ENCODE results near the gene MYCN.
"Not testable (repeated sequence)": the region's sequence is repeated elsewhere in the genome, so short reads cannot be mapped to it uniquely, and the experiment has no call there.

The MYCN gene

DNA sequence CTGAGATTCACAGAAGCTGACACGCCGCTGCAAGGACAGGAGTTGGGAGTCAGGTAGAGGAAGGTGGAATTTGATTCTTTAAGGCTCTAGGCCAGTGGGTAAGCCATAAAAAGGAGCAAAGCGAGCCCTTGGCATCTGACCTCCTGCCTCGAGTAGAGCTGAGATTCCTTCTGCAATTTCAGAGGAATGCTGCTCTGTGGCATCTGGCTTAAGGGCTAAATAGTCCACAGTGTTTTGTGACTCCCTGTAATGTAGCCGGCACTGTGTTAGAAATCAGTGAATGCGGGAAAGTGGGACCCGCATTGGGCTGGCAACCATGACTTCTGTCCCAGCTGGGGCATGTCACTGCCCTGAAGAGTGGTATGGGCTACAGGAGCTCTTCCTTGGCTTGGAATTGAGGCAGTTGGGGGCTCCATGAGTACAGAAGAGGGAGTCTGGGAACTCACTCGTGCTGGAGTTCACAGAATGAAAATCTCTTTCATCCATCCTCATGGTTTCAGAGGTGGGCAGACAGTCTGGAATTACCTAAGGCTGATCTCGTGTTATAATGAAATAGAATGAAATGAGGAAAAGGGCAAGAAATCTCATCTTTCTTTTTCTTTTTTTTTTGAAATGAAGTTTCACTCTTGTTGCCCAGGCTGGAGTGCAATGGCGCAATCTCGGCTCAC is 12.7 kb upstream of the MYCN start:
- Histone ChIP-seq H3K36me3 (ENCODE audit: control insufficient read depth, insufficient read depth, low read length) (no peaks in the 10 kb centered on the region), H3K27me3 (ENCODE audit: control insufficient read depth, insufficient read depth, low read length) (peaks cover 4% of the 10 kb centered on the region), H3K4me1 (ENCODE audit: control insufficient read depth, insufficient read depth, low read length) (no peaks in the 10 kb centered on the region), H3K4me3 (ENCODE audit: low read length) (no peak overlapping the region), H3K9ac (ENCODE audit: low read length) (no peak overlapping the region), H3K9me3 (ENCODE audit: control insufficient read depth, low read length) (no peaks in the 10 kb centered on the region)

DNA sequence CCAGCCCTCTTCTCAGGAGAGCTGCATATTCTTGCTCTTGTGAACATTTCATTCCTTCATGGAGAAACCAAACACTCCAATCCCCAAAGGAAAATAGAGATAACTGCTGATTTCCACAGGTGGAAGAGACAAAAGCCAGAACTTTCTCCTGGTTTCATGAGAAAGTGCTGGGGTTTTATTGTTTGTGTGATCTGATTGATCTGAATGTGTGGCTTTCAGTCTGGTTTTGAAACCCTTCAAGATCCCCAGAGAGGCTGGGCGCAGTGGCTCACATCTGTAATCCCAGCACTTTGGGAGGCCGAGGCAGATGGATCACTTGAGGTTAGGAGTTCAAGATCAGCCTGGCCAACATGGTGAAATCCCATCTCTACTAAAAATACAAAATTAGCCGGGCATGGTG is 11.3 kb upstream of the MYCN start:
- not testable (repeated sequence) for H3K9me3 ChIP-seq (ENCODE audit: control insufficient read depth, low read length); H3K4me1 ChIP-seq (ENCODE audit: control insufficient read depth, insufficient read depth, low read length); H3K36me3 ChIP-seq (ENCODE audit: control insufficient read depth, insufficient read depth, low read length); H3K4me3 ChIP-seq (ENCODE audit: low read length); H3K27me3 ChIP-seq (ENCODE audit: control insufficient read depth, insufficient read depth, low read length); H3K9ac ChIP-seq (ENCODE audit: low read length)

DNA sequence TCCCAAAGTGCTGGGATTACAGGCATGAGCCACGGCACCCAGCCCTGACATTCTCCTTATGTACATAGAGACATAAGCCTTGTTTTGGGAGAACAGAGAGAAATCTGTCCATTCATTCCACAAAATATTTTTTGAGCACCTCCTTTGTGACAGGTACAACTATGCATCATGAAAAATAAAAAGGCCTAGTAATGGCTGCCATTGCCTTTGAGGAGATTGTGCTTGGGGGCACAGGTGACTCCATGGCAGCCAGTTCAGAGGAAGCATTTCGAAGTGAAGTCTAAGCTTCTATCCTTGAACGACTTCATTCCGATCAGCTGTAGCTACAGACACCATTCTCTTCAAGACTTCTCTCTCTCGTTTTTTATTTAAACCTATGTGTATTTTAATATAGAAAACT is 10.5 kb upstream of the MYCN start:
- Histone ChIP-seq H3K27me3 (ENCODE audit: control insufficient read depth, insufficient read depth, low read length) (peaks cover 4% of the 10 kb centered on the region), H3K36me3 (ENCODE audit: control insufficient read depth, insufficient read depth, low read length) (no peaks in the 10 kb centered on the region), H3K4me1 (ENCODE audit: control insufficient read depth, insufficient read depth, low read length) (no peaks in the 10 kb centered on the region), H3K4me3 (ENCODE audit: low read length) (no peak overlapping the region), H3K9me3 (ENCODE audit: control insufficient read depth, low read length) (no peaks in the 10 kb centered on the region), H3K9ac (ENCODE audit: low read length) (no peak overlapping the region)

DNA sequence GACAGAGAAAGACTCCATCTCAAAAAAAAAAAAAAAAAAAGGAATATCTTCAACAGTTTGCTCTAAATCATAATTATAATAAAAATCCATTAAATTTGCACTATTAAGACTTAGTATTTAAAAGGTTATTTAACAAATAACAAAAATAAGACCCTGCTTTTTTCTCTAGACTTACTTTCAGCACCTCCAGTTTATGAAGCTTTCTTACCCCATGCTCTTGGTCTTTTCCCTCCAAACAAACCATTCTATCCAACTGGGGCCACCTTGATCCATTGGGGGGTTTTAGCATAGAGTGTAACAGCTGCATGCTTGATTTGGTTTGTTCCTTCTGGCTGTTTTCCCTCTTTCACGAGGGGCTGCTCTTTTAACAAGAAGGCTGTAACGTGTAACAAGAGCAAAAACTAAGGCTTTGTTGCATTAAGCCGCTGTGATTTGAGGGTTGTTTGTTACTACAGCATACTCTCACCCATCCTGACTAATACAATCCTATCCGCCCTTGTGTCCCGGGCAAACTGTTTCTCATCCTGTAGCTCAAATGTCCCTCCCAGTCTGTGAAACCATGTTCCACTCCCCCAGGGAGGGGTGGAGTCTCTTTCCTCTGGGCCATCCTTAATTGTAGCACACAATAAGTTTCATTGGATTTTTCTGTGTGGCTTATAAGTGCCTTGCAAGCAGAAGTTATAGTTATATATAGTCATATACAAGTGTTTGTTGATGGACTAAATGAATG is 9.6 kb upstream of the MYCN start:
- peaks cover 4% of the 10 kb centered on the region for H3K27me3 ChIP-seq (ENCODE audit: control insufficient read depth, insufficient read depth, low read length)
- no peaks in the 10 kb centered on the region for H3K9me3 ChIP-seq (ENCODE audit: control insufficient read depth, low read length)
- H3K4me3 ChIP-seq (ENCODE audit: low read length), result no peak overlapping the region
- H3K9ac ChIP-seq (ENCODE audit: low read length), result no peak overlapping the region
- no peaks in the 10 kb centered on the region for H3K36me3 ChIP-seq (ENCODE audit: control insufficient read depth, insufficient read depth, low read length)
- no peaks in the 10 kb centered on the region for H3K4me1 ChIP-seq (ENCODE audit: control insufficient read depth, insufficient read depth, low read length)

DNA sequence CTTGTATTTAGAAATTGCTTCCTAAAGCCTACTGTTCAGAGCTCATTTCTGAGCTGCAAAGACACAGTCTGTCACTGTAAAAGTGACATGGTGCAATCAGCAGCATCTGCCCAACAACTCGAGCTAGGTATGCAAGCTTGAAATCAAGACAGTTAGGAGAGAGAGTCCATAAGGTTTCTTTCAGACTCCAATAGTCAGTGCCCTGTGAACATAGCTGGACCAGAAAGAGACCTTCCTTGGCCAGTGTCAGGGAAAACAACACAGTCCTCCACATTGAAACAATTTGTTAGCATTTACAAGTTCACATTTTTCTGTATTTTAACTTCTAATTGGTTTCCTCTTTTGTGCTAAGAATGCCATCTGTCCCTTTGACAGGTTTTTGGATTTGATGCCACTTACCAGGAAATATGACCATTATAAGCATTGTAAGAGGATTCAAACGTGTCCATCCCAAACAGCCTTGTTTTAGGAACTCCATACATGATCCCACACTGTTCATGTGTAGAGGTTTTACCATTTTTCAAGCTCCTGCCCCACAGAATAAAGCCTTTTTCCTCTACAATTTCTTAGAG is 8.9 kb upstream of the MYCN start:
- no peaks in the 10 kb centered on the region for H3K4me1 ChIP-seq (ENCODE audit: control insufficient read depth, insufficient read depth, low read length)
- H3K9me3 ChIP-seq (ENCODE audit: control insufficient read depth, low read length), result no peaks in the 10 kb centered on the region
- H3K36me3 ChIP-seq (ENCODE audit: control insufficient read depth, insufficient read depth, low read length), result no peaks in the 10 kb centered on the region
- no peak overlapping the region for H3K4me3 ChIP-seq (ENCODE audit: low read length)
- no peak overlapping the region for H3K9ac ChIP-seq (ENCODE audit: low read length)
- H3K27me3 ChIP-seq (ENCODE audit: control insufficient read depth, insufficient read depth, low read length), result peaks cover 4% of the 10 kb centered on the region

DNA sequence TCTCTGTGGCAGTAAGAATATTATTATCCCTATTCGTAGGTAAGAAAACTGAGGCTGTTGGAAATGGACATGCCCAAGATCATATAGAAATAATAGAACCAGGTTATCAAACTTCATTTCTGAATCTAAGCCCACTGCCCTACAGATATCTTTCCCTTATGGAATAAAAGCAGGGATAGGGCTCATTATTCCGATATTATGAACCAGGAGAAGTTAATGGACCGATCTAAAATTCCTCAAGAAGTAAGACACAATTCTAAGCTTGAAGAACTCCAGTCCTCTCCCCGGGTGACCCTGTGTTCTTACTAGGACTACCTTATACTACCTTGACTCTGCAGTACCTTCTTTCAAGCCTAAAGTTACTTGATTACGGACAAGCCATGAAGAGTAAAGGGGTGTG is 8.4 kb upstream of the MYCN start:
- no peak overlapping the region for H3K4me3 ChIP-seq (ENCODE audit: low read length)
- H3K4me1 ChIP-seq (ENCODE audit: control insufficient read depth, insufficient read depth, low read length), result no peaks in the 10 kb centered on the region
- H3K27me3 ChIP-seq (ENCODE audit: control insufficient read depth, insufficient read depth, low read length), result peaks cover 4% of the 10 kb centered on the region
- H3K9ac ChIP-seq (ENCODE audit: low read length), result no peak overlapping the region
- no peaks in the 10 kb centered on the region for H3K9me3 ChIP-seq (ENCODE audit: control insufficient read depth, low read length)
- H3K36me3 ChIP-seq (ENCODE audit: control insufficient read depth, insufficient read depth, low read length), result no peaks in the 10 kb centered on the region

DNA sequence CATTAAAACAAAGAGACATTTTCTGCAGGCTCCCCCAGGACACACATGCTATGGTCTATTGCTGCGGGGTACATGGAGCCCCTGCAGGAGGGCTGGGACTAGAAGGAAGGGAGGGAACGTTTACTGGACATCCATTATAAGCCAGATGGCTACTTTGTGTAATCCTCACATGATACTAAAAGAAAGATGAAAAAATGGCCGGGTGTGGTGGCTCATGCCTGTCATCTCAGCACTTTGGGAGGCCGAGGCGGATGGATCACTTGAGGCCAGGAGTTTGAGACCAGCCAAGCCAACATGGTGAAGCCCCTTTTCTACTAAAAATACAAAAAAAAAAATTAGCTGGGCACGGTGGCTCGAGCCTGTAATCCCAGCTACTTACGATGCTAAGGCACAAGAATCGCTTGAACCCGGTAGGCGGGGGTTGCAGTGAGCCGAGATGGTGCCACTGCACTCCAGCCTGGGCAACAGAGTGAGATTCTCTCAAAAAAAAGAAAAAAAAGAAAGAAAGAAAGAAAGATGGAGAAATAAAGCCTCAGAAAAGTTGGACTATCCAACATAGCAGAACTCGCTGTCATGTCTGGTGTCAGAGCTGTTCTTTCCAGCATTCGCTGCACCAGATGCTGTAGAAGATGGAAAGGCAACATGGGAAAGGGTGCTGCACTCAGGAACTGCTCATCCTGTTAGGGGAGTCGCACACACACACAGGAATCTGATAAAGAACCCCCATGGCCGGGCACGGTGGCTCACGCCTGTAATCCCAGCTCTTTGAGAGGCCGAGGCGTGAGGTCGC is 7.8 kb upstream of the MYCN start:
- Histone ChIP-seq H3K27me3 (ENCODE audit: control insufficient read depth, insufficient read depth, low read length) (peaks cover under 1% of the 10 kb centered on the region), H3K9me3 (ENCODE audit: control insufficient read depth, low read length) (no peaks in the 10 kb centered on the region), H3K9ac (ENCODE audit: low read length) (no peak overlapping the region), H3K4me1 (ENCODE audit: control insufficient read depth, insufficient read depth, low read length) (no peaks in the 10 kb centered on the region), H3K4me3 (ENCODE audit: low read length) (no peak overlapping the region), H3K36me3 (ENCODE audit: control insufficient read depth, insufficient read depth, low read length) (no peaks in the 10 kb centered on the region)

DNA sequence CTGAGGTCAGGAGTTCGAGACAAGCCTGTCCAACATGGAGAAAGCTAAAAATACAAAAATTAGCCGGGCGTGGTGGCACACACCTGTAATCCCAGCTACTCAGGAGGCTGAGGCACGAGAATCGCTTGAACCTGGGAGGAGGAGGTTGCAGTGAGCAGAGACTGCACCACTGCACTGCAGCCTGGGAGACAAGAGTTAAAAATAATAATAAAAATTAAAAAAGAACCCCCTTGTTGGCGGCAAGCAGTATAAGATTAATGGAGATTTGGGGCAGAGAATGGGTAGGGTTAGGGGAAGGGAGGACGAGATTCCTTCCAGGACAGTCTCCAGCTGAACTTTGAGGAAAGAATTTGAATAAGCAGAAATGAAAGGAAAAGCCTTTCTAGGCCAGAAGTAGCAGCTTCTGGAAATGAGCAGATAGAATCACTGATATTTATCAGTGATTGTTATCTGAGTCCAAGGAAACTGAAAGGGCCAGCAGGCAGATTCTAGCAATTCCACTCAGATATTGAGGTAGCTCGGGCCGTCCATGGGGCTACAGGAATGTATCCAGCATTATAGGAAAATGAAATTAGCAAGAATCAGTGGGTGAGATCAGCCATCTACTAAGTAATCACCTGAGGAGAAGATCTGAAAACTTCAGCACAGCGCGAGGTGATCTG is 7.0 kb upstream of the MYCN start:
- Histone ChIP-seq H3K4me1 (ENCODE audit: control insufficient read depth, insufficient read depth, low read length) (no peaks in the 10 kb centered on the region), H3K9ac (ENCODE audit: low read length) (no peak overlapping the region)

DNA sequence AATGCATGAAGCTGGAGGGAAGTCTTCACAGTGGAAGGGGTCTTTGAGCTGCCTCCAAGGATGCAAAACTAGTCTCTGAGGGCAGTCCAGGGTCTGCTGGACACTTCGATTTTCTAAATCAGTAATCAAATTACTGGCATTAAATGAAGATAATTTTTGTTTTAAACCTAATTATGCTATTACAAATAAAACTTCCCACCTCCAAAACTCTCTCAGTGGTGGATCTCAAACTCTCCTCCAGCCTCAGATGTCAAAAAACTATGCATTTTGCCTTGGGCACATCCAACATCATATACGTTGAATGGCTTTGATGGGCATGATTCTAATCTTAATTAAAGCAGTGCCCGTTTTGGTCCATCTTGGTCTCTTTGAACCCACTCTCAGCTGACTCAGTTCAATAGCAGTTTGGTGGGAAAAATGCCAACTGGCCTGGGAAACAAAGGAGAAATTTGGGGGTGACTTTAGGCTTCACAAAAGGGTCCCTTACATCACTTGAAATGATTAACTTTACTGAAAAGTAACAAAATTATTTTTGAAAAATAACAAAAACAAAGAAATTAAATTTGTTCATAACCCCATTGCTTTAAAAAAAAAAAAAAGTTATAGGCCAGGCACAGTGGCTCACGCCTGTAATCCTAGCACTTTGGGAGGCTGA is 5.9 kb upstream of the MYCN start:
- Histone ChIP-seq H3K9me3 (ENCODE audit: control insufficient read depth, low read length) (no peaks in the 10 kb centered on the region), H3K36me3 (ENCODE audit: control insufficient read depth, insufficient read depth, low read length) (no peaks in the 10 kb centered on the region), H3K27me3 (ENCODE audit: control insufficient read depth, insufficient read depth, low read length) (peaks cover 11% of the 10 kb centered on the region), H3K4me3 (ENCODE audit: low read length) (no peak overlapping the region), H3K9ac (ENCODE audit: low read length) (no peak overlapping the region), H3K4me1 (ENCODE audit: control insufficient read depth, insufficient read depth, low read length) (peaks cover 1% of the 10 kb centered on the region)

More for the DNA sequence above, 7.0 kb upstream of the MYCN start:
- Histone ChIP-seq H3K9me3 (ENCODE audit: control insufficient read depth, low read length) (no peaks in the 10 kb centered on the region), H3K4me3 (ENCODE audit: low read length) (no peak overlapping the region), H3K36me3 (ENCODE audit: control insufficient read depth, insufficient read depth, low read length) (no peaks in the 10 kb centered on the region), H3K27me3 (ENCODE audit: control insufficient read depth, insufficient read depth, low read length) (peaks cover 2% of the 10 kb centered on the region)

DNA sequence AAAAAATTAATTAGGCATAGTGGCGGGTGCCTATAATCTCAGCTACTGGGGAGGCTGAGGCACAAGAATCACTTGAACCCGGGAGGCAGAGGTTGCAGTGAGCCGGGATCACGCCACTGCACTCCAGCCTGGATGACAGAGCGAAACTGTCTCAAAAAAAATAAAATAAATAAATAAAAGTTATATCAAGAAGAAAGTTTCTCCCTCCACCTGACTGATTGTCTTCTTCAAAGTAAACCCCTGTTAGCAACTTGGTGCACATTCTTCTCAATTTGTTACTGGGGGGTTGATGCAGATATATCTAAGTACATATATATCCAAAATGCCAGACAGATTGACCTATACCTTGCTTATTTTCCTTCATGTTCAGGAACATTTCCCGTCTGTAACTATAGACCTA is 5.2 kb upstream of the MYCN start:
- Histone ChIP-seq H3K27me3 (ENCODE audit: control insufficient read depth, insufficient read depth, low read length) (peaks cover 12% of the 10 kb centered on the region), H3K9ac (ENCODE audit: low read length) (no peak overlapping the region), H3K4me1 (ENCODE audit: control insufficient read depth, insufficient read depth, low read length) (peaks cover 8% of the 10 kb centered on the region), H3K4me3 (ENCODE audit: low read length) (no peak overlapping the region), H3K9me3 (ENCODE audit: control insufficient read depth, low read length) (no peaks in the 10 kb centered on the region), H3K36me3 (ENCODE audit: control insufficient read depth, insufficient read depth, low read length) (no peaks in the 10 kb centered on the region)

DNA sequence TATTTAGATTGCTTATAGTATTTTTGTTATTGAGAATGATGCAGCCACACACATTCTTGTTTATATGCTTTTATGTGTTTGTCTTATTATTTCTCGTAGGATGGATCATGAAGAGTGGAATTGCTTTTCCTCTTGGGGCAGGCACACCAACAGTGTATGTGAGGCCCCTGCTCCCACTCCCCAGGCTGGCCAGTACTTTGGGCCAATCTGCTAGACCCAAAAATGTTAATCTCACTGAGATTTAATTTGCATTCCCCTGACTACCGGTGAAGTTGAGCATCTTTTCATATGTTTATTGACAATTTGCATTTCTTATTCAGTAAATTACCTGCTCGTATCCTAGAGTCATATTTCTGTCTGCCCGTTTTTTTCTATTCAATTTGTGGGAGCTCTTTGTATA is 4.7 kb upstream of the MYCN start:
- no peak overlapping the region for H3K4me3 ChIP-seq (ENCODE audit: low read length)
- H3K36me3 ChIP-seq (ENCODE audit: control insufficient read depth, insufficient read depth, low read length), result no peaks in the 10 kb centered on the region
- H3K9ac ChIP-seq (ENCODE audit: low read length), result no peak overlapping the region
- peaks cover 13% of the 10 kb centered on the region for H3K27me3 ChIP-seq (ENCODE audit: control insufficient read depth, insufficient read depth, low read length)
- peaks cover 9% of the 10 kb centered on the region for H3K4me1 ChIP-seq (ENCODE audit: control insufficient read depth, insufficient read depth, low read length)
- no peaks in the 10 kb centered on the region for H3K9me3 ChIP-seq (ENCODE audit: control insufficient read depth, low read length)

Data from mucosa of stomach (tissue), 1 donor.